ENCODE results near the gene RBL2. TPM values are rescaled to one million over a fixed set of nuclear protein-coding genes. Genes with fewer than 3 reads are reported as not detected.

The RBL2 gene
- total and polyA plus RNA-seq, 9 of the 15 experiments (the other 6 are each of a cell fraction or from before 2014, with no cell fraction given), result 7.8 to 76.3 (median 28.5) TPM

DNA sequence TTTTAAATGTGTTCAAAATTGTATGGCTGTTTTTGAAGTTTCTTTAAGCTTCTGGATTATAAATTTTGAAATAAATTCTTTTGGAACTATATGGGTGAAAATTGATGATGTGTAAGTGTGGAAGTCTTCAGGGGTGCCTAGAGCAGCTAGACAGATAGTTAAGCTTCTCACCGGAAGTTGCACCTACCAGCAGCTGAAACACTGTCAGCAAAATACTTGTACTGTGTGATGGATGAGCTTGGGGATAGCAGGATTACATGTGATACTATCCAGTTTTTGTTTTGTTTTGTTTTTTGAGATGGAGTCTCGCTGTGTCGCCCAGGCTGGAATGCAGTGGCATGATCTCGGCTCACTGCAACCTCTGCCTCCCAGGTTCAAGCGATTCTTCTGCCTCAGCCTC, 19.7 kb downstream of the RBL2 start (continued):
- TF ChIP-seq, protein P1, sequence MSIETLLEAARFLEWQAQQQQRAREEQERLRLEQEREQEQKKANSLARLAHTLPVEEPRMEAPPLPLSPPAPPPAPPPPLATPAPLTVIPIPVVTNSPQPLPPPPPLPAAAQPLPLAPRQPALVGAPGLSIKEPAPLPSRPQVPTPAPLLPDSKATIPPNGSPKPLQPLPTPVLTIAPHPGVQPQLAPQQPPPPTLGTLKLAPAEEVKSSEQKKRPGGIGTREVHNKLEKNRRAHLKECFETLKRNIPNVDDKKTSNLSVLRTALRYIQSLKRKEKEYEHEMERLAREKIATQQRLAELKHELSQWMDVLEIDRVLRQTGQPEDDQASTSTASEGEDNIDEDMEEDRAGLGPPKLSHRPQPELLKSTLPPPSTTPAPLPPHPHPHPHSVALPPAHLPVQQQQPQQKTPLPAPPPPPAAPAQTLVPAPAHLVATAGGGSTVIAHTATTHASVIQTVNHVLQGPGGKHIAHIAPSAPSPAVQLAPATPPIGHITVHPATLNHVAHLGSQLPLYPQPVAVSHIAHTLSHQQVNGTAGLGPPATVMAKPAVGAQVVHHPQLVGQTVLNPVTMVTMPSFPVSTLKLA (conservative IDR thresholded peaks at IDR 0.05), result no peak
- no peak for TF ChIP-seq HDAC2 (IDR thresholded peaks at IDR 0.05)
- no peak for TF ChIP-seq HSF4 (CRISPR knock-in tag; IDR thresholded peaks at IDR 0.05; ENCODE audit: borderline replicate concordance)
- TF ChIP-seq, protein P2, sequence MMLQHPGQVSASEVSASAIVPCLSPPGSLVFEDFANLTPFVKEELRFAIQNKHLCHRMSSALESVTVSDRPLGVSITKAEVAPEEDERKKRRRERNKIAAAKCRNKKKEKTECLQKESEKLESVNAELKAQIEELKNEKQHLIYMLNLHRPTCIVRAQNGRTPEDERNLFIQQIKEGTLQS (IDR thresholded peaks at IDR 0.05), result no peak
- TF ChIP-seq, protein P2 (CRISPR knock-in tag; conservative IDR thresholded peaks at IDR 0.05), result no peak
- TF ChIP-seq, protein P3, sequence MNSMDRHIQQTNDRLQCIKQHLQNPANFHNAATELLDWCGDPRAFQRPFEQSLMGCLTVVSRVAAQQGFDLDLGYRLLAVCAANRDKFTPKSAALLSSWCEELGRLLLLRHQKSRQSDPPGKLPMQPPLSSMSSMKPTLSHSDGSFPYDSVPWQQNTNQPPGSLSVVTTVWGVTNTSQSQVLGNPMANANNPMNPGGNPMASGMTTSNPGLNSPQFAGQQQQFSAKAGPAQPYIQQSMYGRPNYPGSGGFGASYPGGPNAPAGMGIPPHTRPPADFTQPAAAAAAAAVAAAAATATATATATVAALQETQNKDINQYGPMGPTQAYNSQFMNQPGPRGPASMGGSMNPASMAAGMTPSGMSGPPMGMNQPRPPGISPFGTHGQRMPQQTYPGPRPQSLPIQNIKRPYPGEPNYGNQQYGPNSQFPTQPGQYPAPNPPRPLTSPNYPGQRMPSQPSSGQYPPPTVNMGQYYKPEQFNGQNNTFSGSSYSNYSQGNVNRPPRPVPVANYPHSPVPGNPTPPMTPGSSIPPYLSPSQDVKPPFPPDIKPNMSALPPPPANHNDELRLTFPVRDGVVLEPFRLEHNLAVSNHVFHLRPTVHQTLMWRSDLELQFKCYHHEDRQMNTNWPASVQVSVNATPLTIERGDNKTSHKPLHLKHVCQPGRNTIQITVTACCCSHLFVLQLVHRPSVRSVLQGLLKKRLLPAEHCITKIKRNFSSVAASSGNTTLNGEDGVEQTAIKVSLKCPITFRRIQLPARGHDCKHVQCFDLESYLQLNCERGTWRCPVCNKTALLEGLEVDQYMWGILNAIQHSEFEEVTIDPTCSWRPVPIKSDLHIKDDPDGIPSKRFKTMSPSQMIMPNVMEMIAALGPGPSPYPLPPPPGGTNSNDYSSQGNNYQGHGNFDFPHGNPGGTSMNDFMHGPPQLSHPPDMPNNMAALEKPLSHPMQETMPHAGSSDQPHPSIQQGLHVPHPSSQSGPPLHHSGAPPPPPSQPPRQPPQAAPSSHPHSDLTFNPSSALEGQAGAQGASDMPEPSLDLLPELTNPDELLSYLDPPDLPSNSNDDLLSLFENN (IDR thresholded peaks at IDR 0.05; ENCODE audit: low read depth in 2 of 2, low read length in 2 of 2), result no peak
- no peak for TF ChIP-seq SAFB2 (IDR thresholded peaks at IDR 0.05; ENCODE audit: borderline replicate concordance, low read depth, low read length, severe bottlenecking)
